Measurements from ENCODE around the gene TENT5A.

DNA sequence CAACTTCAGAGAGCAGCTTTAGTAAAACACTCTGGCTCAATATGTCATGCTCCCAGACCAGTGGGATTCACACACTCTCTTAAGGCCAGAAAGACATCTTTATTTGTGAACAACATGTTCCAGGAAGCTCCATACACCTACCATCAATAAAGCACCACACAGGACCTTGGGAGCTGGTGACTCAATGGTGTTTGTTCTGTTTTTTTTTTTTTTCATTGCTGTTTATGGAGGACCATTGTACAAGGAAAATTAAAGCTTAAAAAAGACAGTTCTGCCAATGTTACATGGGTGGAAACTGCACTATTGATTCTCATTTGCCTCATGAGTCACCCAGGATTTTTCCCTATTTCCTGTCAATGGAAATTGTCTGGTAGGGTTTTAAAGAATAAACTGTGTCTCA is 36.3 kb upstream of the TENT5A start:
- TF ChIP-seq, protein P1, sequence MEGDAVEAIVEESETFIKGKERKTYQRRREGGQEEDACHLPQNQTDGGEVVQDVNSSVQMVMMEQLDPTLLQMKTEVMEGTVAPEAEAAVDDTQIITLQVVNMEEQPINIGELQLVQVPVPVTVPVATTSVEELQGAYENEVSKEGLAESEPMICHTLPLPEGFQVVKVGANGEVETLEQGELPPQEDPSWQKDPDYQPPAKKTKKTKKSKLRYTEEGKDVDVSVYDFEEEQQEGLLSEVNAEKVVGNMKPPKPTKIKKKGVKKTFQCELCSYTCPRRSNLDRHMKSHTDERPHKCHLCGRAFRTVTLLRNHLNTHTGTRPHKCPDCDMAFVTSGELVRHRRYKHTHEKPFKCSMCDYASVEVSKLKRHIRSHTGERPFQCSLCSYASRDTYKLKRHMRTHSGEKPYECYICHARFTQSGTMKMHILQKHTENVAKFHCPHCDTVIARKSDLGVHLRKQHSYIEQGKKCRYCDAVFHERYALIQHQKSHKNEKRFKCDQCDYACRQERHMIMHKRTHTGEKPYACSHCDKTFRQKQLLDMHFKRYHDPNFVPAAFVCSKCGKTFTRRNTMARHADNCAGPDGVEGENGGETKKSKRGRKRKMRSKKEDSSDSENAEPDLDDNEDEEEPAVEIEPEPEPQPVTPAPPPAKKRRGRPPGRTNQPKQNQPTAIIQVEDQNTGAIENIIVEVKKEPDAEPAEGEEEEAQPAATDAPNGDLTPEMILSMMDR (IDR thresholded peaks at IDR 0.05; ENCODE audit: low read depth, low read length, missing input control) = no peak
- TF ChIP-seq GABPA (IDR thresholded peaks at IDR 0.05 in 1 of 2, conservative IDR thresholded peaks at IDR 0.05 in 1 of 2) (no peak), RAD21 (IDR thresholded peaks at IDR 0.05) (no peak), JUND (IDR thresholded peaks at IDR 0.05) (no peak)
- TF ChIP-seq, protein P2, sequence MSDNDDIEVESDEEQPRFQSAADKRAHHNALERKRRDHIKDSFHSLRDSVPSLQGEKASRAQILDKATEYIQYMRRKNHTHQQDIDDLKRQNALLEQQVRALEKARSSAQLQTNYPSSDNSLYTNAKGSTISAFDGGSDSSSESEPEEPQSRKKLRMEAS (IDR thresholded peaks at IDR 0.05) = no peak
- TF ChIP-seq, protein P3, sequence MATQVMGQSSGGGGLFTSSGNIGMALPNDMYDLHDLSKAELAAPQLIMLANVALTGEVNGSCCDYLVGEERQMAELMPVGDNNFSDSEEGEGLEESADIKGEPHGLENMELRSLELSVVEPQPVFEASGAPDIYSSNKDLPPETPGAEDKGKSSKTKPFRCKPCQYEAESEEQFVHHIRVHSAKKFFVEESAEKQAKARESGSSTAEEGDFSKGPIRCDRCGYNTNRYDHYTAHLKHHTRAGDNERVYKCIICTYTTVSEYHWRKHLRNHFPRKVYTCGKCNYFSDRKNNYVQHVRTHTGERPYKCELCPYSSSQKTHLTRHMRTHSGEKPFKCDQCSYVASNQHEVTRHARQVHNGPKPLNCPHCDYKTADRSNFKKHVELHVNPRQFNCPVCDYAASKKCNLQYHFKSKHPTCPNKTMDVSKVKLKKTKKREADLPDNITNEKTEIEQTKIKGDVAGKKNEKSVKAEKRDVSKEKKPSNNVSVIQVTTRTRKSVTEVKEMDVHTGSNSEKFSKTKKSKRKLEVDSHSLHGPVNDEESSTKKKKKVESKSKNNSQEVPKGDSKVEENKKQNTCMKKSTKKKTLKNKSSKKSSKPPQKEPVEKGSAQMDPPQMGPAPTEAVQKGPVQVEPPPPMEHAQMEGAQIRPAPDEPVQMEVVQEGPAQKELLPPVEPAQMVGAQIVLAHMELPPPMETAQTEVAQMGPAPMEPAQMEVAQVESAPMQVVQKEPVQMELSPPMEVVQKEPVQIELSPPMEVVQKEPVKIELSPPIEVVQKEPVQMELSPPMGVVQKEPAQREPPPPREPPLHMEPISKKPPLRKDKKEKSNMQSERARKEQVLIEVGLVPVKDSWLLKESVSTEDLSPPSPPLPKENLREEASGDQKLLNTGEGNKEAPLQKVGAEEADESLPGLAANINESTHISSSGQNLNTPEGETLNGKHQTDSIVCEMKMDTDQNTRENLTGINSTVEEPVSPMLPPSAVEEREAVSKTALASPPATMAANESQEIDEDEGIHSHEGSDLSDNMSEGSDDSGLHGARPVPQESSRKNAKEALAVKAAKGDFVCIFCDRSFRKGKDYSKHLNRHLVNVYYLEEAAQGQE (IDR thresholded peaks at IDR 0.05) = no peak
- TF ChIP-seq, protein P4, sequence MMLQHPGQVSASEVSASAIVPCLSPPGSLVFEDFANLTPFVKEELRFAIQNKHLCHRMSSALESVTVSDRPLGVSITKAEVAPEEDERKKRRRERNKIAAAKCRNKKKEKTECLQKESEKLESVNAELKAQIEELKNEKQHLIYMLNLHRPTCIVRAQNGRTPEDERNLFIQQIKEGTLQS (IDR thresholded peaks at IDR 0.05) = no peak

Data from liver (tissue), 3 donors.